Ecto neural progenitor cell (in vitro differentiated cells): ENCODE results near the gene TMA7B.

Source experiments
- DNase-seq: peaks from one replicate; pipeline ENCODE4 v3.0.0-alpha.2; 2018; ENCODE audit warnings: low spot score

Gene TMA7B

DNA sequence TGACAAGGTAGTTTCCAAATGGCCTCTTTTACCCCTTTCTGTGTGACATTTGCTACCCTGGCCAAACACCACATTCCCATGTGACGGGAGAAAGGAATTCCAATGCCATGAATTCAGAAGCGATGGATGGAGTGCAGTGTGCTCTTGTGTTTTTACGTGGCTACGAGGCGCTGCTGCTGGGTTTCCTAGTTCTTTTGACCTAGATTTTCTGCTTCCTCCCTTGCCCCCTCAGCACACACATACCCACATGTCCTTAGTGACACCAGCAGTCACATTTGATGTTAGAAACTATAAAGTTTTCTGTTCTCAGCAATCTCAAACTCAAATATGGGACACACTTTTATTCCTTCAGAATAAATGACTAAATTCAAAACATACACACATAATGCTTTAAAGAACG lies 7.8 kb upstream of the TMA7B start:
- no peak for DNase-seq

GRCh38 chr22:39953101-39953500 lies 7.1 kb upstream of the TMA7B start:
- no peak for DNase-seq

DNA sequence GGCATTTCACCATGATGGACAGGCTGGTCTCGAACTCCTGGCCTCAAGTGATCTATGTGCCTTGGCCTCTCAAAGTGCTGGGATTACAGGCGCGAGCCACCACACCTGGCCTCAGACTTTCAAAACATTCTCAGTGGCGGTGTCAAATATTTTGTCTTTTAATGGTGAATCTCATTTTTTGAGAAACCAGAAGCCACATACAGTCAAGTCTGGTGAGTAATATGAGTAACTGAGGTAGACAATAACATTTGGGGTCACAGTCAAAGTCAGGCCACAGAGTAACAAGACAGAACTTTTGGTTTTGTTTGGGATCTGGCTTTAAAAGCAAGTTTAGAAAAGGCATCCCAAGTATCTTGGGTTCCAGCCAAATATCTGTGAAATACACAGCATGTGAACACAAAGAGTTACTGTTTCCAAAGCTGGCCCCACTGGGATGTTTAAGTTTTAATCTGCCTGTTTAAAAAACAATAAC lies 5.6 kb upstream of the TMA7B start:
- no peak for DNase-seq

GRCh38 chr22:39955675-39956074 lies 4.5 kb upstream of the TMA7B start:
- DNase-seq = no peak

DNA sequence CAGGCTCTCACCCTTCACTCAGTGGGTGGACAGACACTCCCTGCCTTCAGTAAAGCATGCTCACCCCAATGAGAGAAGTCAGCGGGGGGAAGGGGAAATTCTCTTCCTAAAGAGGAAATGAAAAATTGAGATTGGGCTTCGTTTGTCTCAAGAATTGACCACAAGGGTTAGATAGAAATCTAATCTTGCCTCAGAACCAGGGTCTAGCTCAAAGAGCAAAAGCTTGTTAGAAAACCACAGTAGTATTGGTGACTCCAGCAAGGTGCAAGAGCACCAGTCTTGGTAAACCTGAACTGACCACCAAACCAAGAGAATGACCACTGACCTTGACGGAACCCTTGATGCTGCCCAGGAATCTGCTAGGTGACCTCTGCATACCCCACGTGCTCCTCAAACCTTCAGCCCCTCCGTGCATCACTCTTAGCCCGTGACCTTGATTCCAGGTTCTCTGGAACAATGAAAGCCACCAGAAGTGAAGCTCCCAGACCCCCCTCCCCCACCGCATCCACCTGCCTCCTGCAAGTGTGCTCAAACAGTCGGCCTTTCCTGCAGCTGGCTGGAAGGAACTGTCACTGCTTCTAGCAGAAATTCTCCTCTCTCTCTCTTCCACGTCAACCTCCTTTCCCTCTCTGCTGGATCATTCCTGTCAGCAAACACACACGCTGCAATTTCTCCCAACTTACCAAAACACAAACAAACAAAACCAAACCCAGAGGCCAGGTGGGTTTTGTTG lies 3.1 kb upstream of the TMA7B start:
- DNase-seq = no peak

DNA sequence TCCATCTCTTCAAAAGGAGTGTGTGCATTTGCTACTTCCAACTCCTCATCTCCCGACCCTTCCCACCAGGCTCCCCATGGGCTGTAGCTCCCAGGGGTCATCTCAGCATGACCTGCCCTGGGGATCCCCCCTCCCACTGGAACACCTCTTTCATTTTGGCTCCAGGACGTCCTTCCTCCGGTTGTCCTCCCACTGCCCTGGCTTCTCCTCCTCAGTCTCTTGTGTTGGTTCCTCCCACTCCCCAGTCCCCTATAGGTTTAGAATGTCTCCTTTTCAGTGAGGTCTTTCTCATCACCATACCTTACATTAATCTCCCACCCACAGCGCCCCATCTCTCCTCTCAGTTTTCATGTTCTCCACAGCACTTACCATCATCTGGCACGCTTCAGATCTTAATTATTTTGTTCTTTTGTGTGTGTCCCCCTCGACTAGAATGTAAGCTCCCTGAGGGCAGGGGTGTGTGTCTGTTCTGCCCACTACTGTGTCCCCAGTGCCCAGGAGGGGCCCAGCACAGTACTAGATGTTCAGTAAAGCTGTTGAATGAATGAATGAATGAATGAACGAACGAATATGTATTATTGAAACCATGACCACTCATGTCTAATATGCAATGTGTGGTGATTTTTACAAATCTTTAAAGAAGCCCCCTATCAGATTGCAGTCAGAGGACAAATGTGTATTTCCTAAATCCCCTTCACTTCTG lies 2.0 kb upstream of the TMA7B start:
- DNase-seq = no peak

DNA sequence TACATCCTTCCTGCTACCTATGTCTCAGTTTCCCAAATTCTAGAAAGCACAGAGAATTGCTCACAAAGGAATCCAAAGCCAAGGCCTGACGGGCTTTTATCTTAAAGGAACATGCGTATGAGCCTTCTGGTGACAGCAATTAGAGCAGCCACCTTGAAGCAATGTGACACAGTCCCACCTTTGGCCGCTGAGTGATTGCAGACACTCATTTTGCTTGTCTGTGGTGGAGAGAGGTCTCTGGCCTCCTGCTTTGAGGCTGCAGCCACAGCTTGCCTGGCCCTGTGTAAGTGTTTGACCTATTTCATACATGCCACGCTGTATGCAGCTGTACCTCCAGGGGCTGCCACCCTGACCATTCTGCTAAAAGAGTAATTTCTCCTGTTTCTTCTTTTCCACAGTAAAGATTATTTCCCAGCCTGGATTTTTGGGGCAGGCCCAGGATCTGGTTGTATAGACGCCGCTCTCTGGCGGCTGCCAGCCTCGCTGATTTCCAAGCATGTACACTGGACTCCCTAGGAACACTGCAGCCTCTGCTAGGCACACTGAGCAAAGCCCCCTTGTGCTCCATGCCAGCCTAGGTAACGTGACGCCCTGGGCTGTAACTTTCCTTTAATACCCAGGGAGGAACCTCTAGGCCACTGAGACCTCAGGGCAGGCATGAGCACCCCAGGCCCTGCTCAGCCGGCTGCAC lies 1.1 kb upstream of the TMA7B start:
- no peak for DNase-seq

- no peak for DNase-seq
These were observed 872 bp downstream of the TMA7B start for GRCh38 chr22:39960791-39961746.

- DNase-seq = no peak
These were observed 1.9 kb downstream of the TMA7B start for GRCh38 chr22:39962071-39962470.

- DNase-seq = no peak
These were observed 5.6 kb downstream of the TMA7B start for GRCh38 chr22:39965748-39966147.

DNA sequence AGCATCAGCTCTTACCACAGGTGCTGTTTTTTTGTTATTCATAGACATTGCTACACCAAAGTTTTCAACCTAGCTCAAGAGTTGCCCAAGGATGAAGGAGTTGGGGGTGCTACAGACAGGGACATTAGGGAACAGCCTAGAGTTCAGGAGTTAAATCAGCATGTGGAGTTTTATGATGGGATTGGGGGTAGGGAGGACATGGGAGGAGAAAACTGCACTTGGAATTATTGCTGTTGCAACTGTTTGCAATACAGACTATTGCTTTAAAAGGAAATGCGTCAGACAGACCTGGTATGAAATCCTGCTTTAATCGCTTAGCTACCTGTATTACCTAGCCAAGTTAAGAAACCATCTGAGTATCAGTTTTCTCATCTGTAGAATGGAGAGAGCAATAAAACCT lies 6.3 kb downstream of the TMA7B start:
- DNase-seq = no peak

DNA sequence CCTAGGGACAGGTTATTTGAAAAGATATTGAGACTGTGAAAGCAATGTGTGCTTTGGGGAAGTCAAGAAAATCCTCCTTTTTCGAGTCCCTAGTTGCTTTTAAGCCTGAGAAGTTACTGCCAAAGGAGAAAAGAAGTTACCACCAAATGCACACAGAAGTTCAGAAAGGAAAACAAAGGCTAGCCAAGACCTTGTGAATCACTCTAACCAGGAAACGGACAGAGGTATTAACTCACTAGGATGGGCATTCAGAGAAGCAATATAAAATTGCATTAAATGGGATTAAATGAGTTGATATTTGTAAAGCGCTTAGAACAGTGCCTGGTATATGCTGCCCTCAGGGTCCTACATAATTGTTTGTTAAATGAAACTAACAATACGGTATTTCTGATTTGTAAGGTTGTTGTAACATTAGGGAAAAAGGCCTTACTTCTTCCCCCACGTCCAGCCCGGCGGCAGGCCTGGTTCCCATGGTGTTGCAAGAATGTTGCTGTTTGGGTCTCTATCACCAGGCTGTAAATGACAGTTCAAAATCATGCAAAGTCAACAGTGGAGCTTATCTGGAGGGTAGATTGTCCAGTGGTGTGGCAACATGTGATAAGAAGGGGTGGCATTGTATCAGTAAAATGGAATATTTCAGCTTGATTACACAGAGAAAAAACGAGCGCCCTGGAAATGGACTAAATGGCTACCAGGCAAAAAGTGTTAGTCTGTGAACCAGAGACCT lies 7.1 kb downstream of the TMA7B start:
- no peak for DNase-seq

DNA sequence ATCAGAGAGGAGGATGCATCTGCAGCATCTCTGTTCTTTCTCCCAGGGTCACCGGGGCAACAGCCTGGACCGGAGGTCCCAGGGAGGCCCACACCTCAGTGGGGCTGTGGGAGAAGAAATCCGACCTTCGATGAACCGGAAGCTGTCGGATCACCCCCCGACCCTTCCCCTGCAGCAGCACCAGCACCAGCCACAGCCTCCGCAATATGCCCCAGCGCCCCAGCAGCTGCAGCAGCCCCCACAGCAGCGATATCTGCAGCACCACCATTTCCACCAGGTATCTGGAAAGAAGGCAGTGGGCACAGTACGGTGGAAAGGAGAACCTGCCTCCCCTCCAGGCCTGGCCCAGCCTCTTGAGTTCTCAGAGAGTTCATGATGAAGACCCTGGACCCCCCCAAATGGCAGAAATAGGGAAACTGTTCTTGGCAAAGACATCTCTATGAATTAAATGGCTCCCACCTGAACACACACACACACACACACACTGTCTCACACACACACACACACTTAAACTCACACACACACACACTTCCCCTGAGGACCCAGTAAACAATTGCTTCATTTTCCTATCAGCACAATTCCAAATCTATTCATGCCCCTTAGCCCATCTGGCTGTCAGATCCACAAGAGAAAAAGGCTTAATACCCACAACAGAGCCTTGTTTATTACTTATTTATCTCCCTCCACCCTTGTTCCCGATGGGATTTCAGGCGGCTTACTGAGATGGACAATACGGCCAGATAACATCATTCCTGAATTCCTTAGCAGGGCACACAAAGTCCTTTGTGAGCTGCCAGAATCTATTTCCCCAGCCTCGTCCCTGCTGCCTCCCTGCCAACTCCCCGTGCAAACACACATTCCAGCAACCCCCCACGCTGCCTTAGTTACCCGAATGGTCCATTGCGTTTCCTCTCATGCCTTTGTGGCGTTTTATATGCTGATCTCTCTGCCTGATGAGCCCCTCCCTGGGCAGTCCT lies 8.1 kb downstream of the TMA7B start:
- peak; percentile 71 for DNase-seq

GRCh38 chr22:39970742-39971141 lies 10.5 kb downstream of the TMA7B start:
- DNase-seq = no peak

- no peak for DNase-seq
These were observed 12.4 kb downstream of the TMA7B start for GRCh38 chr22:39972641-39973040.

- DNase-seq = no peak
These were observed 13.5 kb downstream of the TMA7B start for GRCh38 chr22:39973656-39974055.

DNA sequence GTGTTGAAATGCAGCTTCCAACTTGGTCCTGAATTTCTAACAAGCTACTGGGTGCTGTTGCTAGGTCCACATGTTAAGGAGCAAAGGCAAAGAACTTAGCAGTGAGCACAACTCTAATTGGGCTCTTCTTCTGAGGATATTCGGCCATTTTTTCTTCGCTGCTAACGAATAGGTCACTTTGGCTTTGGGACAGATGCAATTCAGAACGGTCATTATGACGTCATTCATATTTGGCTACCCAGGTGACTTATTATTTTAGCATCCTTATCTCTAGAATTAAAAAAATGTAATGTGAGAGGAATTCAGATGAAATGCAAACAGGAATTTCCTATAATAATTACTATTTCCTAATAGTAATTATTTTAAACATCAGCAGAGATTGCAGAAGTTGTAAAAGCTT lies 13.9 kb downstream of the TMA7B start:
- DNase-seq = no peak

- DNase-seq = no peak
These were observed 18.9 kb downstream of the TMA7B start for GRCh38 chr22:39979048-39979447.

- no peak for DNase-seq
These were observed 19.3 kb downstream of the TMA7B start for GRCh38 chr22:39979458-39979857.

GRCh38 chr22:39980596-39980995 lies 20.4 kb downstream of the TMA7B start:
- DNase-seq = no peak
